Activated T-cell treated with anti-CD3 and anti-CD28 coated beads for 48 hours (primary cell): ENCODE measurements around the gene MOB3B.

ENCODE experiments used
- DNase-seq: peaks from one replicate; pipeline ENCODE4 v3.0.0-alpha.2; 2020; ENCODE audit warnings: low read depth

MOB3B gene

DNA sequence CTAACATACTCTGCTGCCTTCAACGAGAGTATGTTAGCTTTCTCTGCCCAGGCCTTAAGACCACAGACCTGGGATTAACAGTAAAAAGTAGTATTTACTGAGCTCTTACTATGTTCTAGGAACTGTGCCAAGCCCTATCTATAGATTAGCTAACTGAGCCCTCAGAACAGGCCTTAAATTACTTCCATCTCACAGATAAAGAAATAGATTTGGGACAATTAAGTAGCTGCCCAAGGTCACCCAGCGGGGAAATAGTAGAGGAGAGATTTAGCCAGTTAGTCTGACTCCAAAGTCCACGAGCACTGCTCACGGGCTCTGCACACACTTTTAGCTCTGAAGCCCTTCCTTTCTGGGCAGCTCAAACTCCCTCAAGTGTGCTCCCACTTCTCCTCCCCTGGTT, 168.1 kb downstream of the MOB3B start:
- DNase-seq, result no peak

DNA sequence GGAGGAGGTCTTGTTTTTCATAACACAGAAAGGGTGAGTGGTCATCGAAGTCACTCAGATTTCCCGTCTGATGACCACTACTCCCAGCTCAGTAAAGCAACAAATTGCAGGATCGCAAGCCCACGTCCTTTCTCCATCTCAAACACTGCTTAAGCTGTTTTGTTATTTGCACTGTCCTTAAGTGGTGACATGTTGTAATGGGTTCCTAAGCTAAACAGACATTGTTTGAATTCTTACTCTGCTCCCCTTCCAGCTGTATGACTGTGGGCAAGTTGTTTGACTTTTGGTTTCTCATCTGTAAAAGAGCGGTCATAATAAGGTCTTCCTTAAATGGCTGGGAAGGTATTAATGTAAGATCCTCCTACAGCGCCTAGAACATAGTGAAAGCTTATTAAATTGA, 169.9 kb downstream of the MOB3B start:
- no peak for DNase-seq

DNA sequence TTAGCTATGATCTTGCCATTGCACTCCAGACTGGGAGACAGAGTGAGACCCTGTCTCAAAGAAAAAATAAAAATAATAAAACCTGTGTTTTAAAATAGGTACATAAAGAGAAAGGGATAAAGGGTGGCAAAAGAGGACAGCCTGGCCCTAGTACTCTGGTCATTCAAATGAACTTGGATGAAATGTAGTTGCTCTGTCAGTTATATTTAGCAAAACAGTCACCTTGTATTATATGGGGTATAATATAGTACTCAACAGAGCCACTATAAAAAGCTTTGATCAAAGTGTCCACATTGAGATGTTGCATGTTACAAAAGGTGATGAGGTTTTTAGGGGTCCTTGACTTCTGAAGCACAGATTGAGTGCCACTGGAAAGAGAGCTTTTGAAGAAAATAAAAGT, 171.6 kb downstream of the MOB3B start:
- no peak for DNase-seq

GRCh38 chr9:27356446-27356845, 173.2 kb downstream of the MOB3B start:
- no peak for DNase-seq

- no peak for DNase-seq
Observed at GRCh38 chr9:27355166-27355565, 174.4 kb downstream of the MOB3B start.

DNA sequence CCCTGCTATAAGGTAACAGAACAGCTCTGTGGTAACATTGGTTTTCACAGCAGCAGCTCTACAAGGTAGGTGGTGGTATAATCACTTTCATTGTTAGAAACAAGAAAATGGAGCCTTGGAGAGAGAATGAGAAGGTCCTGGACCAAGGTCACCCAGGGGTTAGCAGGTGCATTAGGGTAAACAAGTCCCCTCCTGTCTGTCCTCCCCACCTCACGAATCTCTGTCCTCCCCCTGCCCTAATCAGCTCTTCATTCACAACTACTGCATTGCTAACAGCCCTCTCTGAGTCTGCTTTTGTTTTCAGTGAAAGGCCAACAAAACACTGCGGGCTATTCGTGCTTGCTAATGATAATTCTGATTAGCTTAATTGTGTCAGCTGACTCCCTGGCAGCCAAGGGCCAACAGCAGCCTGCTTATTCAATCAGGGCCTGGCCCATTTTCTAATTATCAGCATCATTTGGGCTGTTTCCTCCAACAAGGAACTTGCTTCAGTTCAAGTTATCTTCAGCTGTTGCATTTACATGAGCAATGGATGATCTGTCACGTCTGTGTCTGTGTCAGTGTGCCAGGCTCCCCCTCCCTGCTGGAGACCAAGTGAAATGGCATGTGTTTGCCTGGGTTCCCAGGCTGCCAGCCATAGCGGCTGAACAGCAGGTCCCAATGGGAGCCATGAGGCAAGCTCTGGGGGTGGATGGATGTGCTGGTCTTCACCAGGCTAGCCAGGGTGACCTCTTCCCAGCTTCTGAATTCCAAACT, 176.0 kb downstream of the MOB3B start:
- no peak for DNase-seq

DNA sequence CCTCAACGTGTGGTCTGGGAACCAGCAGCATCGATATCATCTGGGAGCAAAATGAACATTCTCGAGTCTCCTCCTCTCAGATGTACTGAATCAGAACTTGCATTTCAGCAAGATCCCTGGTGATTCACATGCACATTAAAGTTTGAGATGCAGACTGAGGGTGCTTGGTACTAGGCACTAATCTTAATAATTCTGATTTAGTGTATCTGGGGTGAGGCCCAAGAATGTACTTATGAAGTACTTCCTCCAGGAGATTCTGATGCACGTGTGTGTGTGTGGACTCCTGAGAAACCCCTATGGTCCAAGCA, 176.5 kb downstream of the MOB3B start:
- DNase-seq, result no peak

- DNase-seq, result no peak
Observed at GRCh38 chr9:27352457-27353165, 177.0 kb downstream of the MOB3B start.

DNA sequence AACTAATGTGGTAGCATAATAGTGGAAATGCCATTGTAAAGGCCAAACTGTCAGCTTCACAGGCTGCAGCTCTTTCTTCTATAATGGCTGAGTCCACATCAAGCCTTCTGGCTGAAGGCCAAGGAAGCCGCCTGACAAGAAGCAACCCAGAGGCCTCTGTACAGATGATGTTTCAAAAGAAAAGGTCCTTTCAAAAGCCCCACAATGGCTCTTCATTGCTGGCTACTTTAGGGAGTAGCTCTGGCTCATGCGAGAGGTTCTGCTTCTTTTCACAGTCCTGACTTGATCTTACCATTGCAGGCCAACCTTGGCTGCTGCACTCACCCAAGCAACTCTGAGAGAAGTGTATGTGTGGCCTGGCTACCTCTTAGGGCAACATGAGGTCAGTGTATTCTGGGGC, 178.2 kb downstream of the MOB3B start:
- no peak for DNase-seq

DNA sequence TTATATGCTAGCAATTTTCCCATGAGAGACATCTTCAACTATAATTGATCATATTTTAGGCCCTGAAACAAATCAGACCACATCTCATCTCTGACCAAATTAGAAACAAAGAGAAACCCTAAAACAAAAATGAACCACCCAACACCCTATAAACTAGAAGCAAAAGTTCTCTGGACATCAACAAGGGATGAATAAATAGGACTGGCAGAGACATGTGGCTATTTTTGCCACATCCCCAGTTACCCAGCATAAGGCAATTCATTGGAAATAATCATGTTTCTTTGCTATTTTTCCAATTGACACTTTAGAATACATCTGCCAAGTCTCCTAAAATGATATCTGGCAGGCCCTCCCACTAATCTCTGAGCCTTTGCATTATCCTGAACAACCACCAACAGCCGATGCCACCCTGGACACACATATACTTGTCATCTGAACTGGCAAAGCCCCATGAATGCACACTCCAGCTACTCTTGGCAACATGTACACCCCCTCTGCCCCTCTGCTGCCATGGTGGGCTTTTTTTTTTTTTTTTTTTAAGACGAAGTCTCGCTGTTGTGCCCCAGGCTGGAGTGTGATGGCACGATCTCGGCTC, 179.1 kb downstream of the MOB3B start:
- no peak for DNase-seq

DNA sequence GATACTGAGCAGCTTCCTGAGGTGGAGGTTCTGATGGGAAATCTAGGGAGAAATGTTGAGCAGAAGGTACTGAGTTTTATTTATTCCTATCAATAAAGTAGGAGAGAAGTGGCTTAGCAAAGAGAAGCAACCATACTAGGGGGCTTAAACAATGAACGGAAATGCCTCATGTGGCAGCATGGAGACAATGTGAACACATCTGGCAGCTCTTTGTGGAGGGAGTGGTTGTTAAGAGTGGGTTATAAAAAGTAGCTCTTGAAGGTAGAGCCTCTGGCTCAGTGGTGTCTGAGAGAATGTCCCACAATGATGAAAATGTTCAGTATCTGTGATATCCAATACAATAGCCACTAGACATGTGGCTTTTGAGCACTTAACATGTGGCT, 179.9 kb downstream of the MOB3B start:
- DNase-seq, result no peak

- DNase-seq, result no peak
Observed at GRCh38 chr9:27348785-27349697, 180.6 kb downstream of the MOB3B start.

- no peak for DNase-seq
Observed at GRCh38 chr9:27347889-27348288, 181.7 kb downstream of the MOB3B start.

- no peak for DNase-seq
Observed at GRCh38 chr9:27344776-27345175, 184.8 kb downstream of the MOB3B start.

DNA sequence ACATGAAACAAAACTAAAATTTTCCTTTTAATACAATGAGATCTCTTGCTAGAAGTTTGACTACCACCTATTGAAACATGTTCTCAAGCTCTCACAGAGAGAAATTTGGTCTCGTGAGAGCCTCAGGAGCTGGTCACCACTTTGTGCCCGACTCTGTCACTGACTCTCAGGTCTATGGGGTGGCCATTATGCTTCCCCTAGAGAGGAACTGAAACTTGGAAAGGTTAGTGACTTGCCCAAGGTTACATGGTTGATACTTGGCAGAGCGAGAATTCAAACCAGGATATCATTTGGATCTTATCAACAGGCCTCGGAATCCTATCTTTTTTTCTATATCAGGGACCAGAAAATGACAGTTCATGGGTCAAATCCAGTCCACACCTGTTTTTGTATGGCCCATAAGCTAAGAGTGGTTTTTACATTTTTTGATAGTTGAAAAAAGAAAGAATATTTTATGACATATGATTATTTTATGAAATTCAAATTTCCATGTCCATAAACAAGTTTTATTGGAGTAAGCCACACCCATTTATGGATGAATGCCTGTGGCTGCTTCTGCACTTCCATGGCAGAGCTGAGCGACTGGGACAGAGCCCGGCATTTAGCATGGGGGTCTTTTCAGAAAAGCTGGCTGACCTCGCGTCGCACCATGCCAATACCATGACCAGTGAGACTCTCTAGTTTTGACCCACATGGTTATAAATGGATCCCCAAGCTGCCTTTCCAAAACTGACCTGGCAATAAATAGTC, 187.9 kb downstream of the MOB3B start:
- DNase-seq, result no peak

DNA sequence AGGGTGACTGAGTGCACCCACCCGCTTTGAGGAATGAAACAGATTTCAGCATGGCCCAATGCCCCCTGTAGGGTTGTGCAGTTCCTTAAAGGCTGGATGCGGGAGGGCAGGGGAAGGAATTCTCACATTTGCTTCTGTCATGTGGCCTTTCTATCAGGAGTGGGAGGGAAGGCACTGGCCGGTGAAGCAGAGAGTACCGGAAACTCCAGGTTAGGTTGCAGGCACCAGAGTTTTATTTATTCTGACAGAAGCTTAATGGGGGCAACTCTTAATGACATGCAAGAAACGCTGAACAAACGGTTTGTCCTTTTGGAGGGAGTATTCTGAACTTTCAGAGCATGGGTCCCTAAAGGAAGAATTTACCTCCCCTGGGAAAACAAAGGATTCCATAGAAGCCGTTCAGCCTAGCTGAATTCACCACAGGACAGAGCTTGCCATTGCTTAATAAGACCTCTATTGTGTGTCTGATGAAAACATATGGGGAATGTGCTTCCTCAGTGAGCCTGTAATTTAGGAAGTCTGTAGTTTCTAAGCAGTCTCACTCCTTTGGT, 188.6 kb downstream of the MOB3B start:
- no peak for DNase-seq

GRCh38 chr9:27340285-27340674, 189.3 kb downstream of the MOB3B start:
- no peak for DNase-seq

- DNase-seq, result no peak
Observed at GRCh38 chr9:27339661-27340284, 189.8 kb downstream of the MOB3B start.

- DNase-seq, result no peak
Observed at GRCh38 chr9:27338527-27338903, 191.1 kb downstream of the MOB3B start.

DNA sequence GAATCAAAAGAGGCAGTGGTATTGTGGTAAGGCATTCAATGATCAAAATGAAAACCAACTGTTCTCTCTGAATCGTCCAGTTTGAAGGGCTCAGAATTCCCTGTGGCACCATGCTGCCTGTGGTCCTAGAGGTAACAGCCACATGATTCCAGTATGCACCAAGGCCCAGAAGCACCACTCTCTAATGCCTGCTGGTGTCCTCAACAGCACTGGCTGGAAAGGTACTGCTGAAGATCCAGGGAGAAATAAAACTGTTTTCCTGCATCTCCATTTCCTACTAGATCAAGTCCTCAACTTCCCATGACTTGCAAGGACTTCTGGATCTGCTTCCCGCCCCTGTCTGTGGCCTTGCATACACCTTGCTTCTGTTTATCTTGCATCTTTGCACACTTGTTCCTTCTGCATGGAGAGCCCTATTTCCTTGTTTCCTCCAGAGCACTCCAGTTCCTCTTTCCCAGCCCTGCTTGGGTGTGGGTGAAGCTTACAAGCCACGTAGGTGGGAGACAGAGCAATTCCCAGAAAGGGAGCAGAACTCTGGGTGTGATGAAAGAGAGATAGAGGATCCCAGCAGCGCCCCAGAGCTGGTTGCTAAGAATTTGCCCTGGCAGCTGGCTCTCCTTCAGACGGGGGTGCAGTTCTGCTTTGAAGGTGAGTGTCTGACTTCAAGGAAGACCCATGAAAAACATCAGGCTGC, 191.6 kb downstream of the MOB3B start:
- no peak for DNase-seq
